Measurements from ENCODE around the gene ARID1B.

- TF ChIP-seq POLR2A (IDR thresholded peaks at IDR 0.05) (no peak), POLR2AphosphoS5 (IDR thresholded peaks at IDR 0.05) (no peak)
- TF ChIP-seq, protein P1, sequence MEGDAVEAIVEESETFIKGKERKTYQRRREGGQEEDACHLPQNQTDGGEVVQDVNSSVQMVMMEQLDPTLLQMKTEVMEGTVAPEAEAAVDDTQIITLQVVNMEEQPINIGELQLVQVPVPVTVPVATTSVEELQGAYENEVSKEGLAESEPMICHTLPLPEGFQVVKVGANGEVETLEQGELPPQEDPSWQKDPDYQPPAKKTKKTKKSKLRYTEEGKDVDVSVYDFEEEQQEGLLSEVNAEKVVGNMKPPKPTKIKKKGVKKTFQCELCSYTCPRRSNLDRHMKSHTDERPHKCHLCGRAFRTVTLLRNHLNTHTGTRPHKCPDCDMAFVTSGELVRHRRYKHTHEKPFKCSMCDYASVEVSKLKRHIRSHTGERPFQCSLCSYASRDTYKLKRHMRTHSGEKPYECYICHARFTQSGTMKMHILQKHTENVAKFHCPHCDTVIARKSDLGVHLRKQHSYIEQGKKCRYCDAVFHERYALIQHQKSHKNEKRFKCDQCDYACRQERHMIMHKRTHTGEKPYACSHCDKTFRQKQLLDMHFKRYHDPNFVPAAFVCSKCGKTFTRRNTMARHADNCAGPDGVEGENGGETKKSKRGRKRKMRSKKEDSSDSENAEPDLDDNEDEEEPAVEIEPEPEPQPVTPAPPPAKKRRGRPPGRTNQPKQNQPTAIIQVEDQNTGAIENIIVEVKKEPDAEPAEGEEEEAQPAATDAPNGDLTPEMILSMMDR (IDR thresholded peaks at IDR 0.05), result no peak
These were observed 80.4 kb downstream of the ARID1B start for GRCh38 chr6:156857573-156857972.

Measured in prostate gland (tissue), 2 donors.